KOPT-K1 (cell line): Measurements from ENCODE around the gene MAPKAP1.

ENCODE experiments used
- H3K27ac ChIP-seq: fragments of 200-600 bp; sonication (generic); 2 replicates; pipeline ENCODE4 v1.5.1; 2016; ENCODE audit warnings: antibody characterized with exemption, mild to moderate bottlenecking, low read depth, low read length; ENCODE audit not compliant: poor library complexity, severe bottlenecking
- H3K36me3 ChIP-seq: fragments of 200-600 bp; sonication (generic); 2 replicates; pipeline ENCODE4 v1.5.1; 2017; ENCODE audit warnings: antibody characterized with exemption, mild to moderate bottlenecking, low read length, moderate library complexity; ENCODE audit not compliant: insufficient read depth
- H3K9me3 ChIP-seq: fragments of 200-600 bp; sonication (generic); 2 replicates; pipeline ENCODE4 v1.5.1; 2017; ENCODE audit warnings: antibody characterized with exemption, low read length, mild to moderate bottlenecking; ENCODE audit not compliant: insufficient read depth, poor library complexity, severe bottlenecking

The MAPKAP1 gene

GRCh38 chr9:125674981-125675973 lies 31.7 kb downstream of the MAPKAP1 start:
- H3K36me3 ChIP-seq = 0 out of 2 replicates have a peak, but pooled peaks cover 7% of the 10 kb centered on the region
- no peak overlapping the region for H3K27ac ChIP-seq

GRCh38 chr9:125672876-125673275 lies 34.1 kb downstream of the MAPKAP1 start:
- Histone ChIP-seq H3K9me3 (no peaks in the 10 kb centered on the region), H3K27ac (no peak overlapping the region), H3K36me3 (peaks cover 10% of the 10 kb centered on the region; the same call in 1 of the 2 replicates)

More at GRCh38 chr9:125674981-125675973, 31.7 kb downstream of the MAPKAP1 start:
- H3K9me3 ChIP-seq = no peaks in the 10 kb centered on the region

GRCh38 chr9:125663127-125663526 lies 43.9 kb downstream of the MAPKAP1 start:
- peaks cover 16% of the 10 kb centered on the region; the same call in 1 of the 2 replicates for H3K36me3 ChIP-seq
- H3K27ac ChIP-seq = no peak overlapping the region
- no peaks in the 10 kb centered on the region for H3K9me3 ChIP-seq

GRCh38 chr9:125660557-125660956 lies 46.5 kb downstream of the MAPKAP1 start:
- no peak overlapping the region for H3K27ac ChIP-seq
- peaks cover 20% of the 10 kb centered on the region; the same call in 1 of the 2 replicates for H3K36me3 ChIP-seq
- H3K9me3 ChIP-seq = no peaks in the 10 kb centered on the region

- Histone ChIP-seq H3K36me3 (peaks cover 20% of the 10 kb centered on the region; the same call in 1 of the 2 replicates), H3K9me3 (no peaks in the 10 kb centered on the region), H3K27ac (no peak overlapping the region)
Measured at GRCh38 chr9:125659954-125660353, 47.1 kb downstream of the MAPKAP1 start.

- Histone ChIP-seq H3K36me3 (peaks cover 20% of the 10 kb centered on the region; the same call in 1 of the 2 replicates), H3K27ac (no peak overlapping the region), H3K9me3 (no peaks in the 10 kb centered on the region)
Measured at GRCh38 chr9:125659201-125659840, 47.7 kb downstream of the MAPKAP1 start.

GRCh38 chr9:125656560-125656959 lies 50.4 kb downstream of the MAPKAP1 start:
- Histone ChIP-seq H3K9me3 (no peaks in the 10 kb centered on the region), H3K36me3 (peaks cover 20% of the 10 kb centered on the region), H3K27ac (no peak overlapping the region)

GRCh38 chr9:125655691-125656410 lies 51.2 kb downstream of the MAPKAP1 start:
- no peak overlapping the region for H3K27ac ChIP-seq
- no peaks in the 10 kb centered on the region for H3K9me3 ChIP-seq
- H3K36me3 ChIP-seq = peaks cover 20% of the 10 kb centered on the region

- Histone ChIP-seq H3K9me3 (no peaks in the 10 kb centered on the region), H3K27ac (no peak overlapping the region), H3K36me3 (peaks cover 20% of the 10 kb centered on the region)
Measured at GRCh38 chr9:125655066-125655633, 51.9 kb downstream of the MAPKAP1 start.

- no peaks in the 10 kb centered on the region for H3K9me3 ChIP-seq
- H3K27ac ChIP-seq = no peak overlapping the region
- H3K36me3 ChIP-seq = peaks cover 17% of the 10 kb centered on the region
Measured at GRCh38 chr9:125654121-125654520, 52.9 kb downstream of the MAPKAP1 start.

GRCh38 chr9:125653325-125653724 lies 53.7 kb downstream of the MAPKAP1 start:
- Histone ChIP-seq H3K36me3 (peaks cover 17% of the 10 kb centered on the region), H3K9me3 (no peaks in the 10 kb centered on the region), H3K27ac (no peak overlapping the region)

- no peak overlapping the region for H3K27ac ChIP-seq
- peaks cover 17% of the 10 kb centered on the region for H3K36me3 ChIP-seq
- H3K9me3 ChIP-seq = no peaks in the 10 kb centered on the region
Measured at GRCh38 chr9:125652759-125653158, 54.2 kb downstream of the MAPKAP1 start.

- H3K9me3 ChIP-seq = no peaks in the 10 kb centered on the region
- no peak overlapping the region for H3K27ac ChIP-seq
- H3K36me3 ChIP-seq = peaks cover 15% of the 10 kb centered on the region
Measured at GRCh38 chr9:125652233-125652594, 54.8 kb downstream of the MAPKAP1 start.

- Histone ChIP-seq H3K27ac (no peak overlapping the region), H3K36me3 (peaks cover 10% of the 10 kb centered on the region), H3K9me3 (no peaks in the 10 kb centered on the region)
Measured at GRCh38 chr9:125651576-125652232, 55.3 kb downstream of the MAPKAP1 start.
